NCI-H1417 (cell line): Measurements from ENCODE around the gene SYT9.

Experiments used
- DNase-seq, 3 experiments: peaks; one replicate each; lab custom pipeline; 2025; lab: John Stamatoyannopoulos, UW

The SYT9 gene

GRCh38 chr11:7251836-7252682 lies at the start of gene SYT9:
Gene SYT9 (plus strand): TSS chr11:7251904. CDS start chr11:7252187, 283 bp downstream.
- peak; percentile 24 to 84 (median 83) for DNase-seq

GRCh38 chr11:7202412-7202811 lies 49.3 kb upstream of the SYT9 start:
- no peak for DNase-seq

- no peak for DNase-seq
Observed at GRCh38 chr11:7204778-7205177, 46.9 kb upstream of the SYT9 start.

- peak in 1 of 3 experiments; percentile 17 for DNase-seq
Observed at GRCh38 chr11:7208391-7208790, 43.3 kb upstream of the SYT9 start.

- DNase-seq, result no peak
Observed at GRCh38 chr11:7219491-7219890, 32.2 kb upstream of the SYT9 start.

- no peak for DNase-seq
Observed at GRCh38 chr11:7220636-7221035, 31.1 kb upstream of the SYT9 start.

GRCh38 chr11:7222619-7223018 lies 29.1 kb upstream of the SYT9 start:
- DNase-seq, result peak in 2 of 3 experiments; percentile 36 to 72

GRCh38 chr11:7239877-7240276 lies 11.8 kb upstream of the SYT9 start:
- no peak for DNase-seq

- DNase-seq, result no peak
Observed at GRCh38 chr11:7245341-7245740, 6.4 kb upstream of the SYT9 start.

GRCh38 chr11:7246179-7246578 lies 5.5 kb upstream of the SYT9 start:
- no peak for DNase-seq

- DNase-seq, result no peak
Observed at GRCh38 chr11:7250166-7250565, 1.5 kb upstream of the SYT9 start.

GRCh38 chr11:7251487-7251835 lies 243 bp upstream of the SYT9 start:
- no peak for DNase-seq

GRCh38 chr11:7252683-7253213 lies 1.0 kb downstream of the SYT9 start:
- DNase-seq, result no peak

GRCh38 chr11:7253800-7254199 lies 2.1 kb downstream of the SYT9 start:
- DNase-seq, result no peak

GRCh38 chr11:7254731-7255291 lies 3.1 kb downstream of the SYT9 start:
- no peak for DNase-seq

GRCh38 chr11:7256943-7257342 lies 5.2 kb downstream of the SYT9 start:
- no peak for DNase-seq

GRCh38 chr11:7257724-7258123 lies 6.0 kb downstream of the SYT9 start:
- peak in 1 of 3 experiments; percentile 47 for DNase-seq

- DNase-seq, result no peak
Observed at GRCh38 chr11:7261578-7261977, 9.9 kb downstream of the SYT9 start.

- no peak for DNase-seq
Observed at GRCh38 chr11:7262672-7263071, 11.0 kb downstream of the SYT9 start.

GRCh38 chr11:7263842-7264241 lies 12.1 kb downstream of the SYT9 start:
- DNase-seq, result no peak

GRCh38 chr11:7268758-7269157 lies 17.1 kb downstream of the SYT9 start:
- no peak for DNase-seq

GRCh38 chr11:7270233-7270865 lies 18.6 kb downstream of the SYT9 start:
- no peak for DNase-seq

GRCh38 chr11:7272373-7272772 lies 20.7 kb downstream of the SYT9 start:
- no peak for DNase-seq
